Neural crest cell (in vitro differentiated cells): ENCODE measurements around the gene ADGRG2. TPM values are rescaled to one million over a fixed set of nuclear protein-coding genes. Genes with fewer than 3 reads are reported as not detected.

ENCODE experiments used
- DNase-seq: peaks from one replicate; pipeline ENCODE4 v3.0.0; 2021; ENCODE audit warnings: low read depth, mixed read lengths, low spot score
- H3K27ac Mint-ChIP-seq: one replicate; pipeline ENCODE4 v1.8.0; 2021; ENCODE audit warnings: mild to moderate bottlenecking, mixed read lengths; ENCODE audit not compliant: unreplicated experiment
- H3K27me3 Mint-ChIP-seq: 2 replicates; pipeline ENCODE4 v1.8.0; 2021; ENCODE audit warnings: low read depth, mild to moderate bottlenecking, mixed read lengths
- H3K36me3 Mint-ChIP-seq: 2 replicates; pipeline ENCODE4 v1.8.0; 2021; ENCODE audit warnings: low read depth, mild to moderate bottlenecking, mixed read lengths
- H3K4me1 Mint-ChIP-seq: 2 replicates; pipeline ENCODE4 v1.8.0; 2021; ENCODE audit warnings: mixed read lengths
- H3K4me3 Mint-ChIP-seq: one replicate; pipeline ENCODE4 v1.8.0; 2021; ENCODE audit warnings: mild to moderate bottlenecking, mixed read lengths
- H3K9me3 Mint-ChIP-seq: 2 replicates; pipeline ENCODE4 v1.8.0; 2021; ENCODE audit warnings: mixed read lengths
- total RNA-seq: library from RNA; stranded (reverse); gene quantifications from 2 replicates; pipeline ENCODE4 v1.2.1, GENCODE V29; 2021
- TF ChIP-seq, protein P1 (sequence below): fragments of 200-600 bp; sonication (generic); conservative IDR thresholded peaks from 2 replicates; pipeline ENCODE4 v1.5.0; 2021; ENCODE audit warnings: antibody characterized with exemption, mild to moderate bottlenecking

The ADGRG2 gene
- total RNA-seq, 1 donor from 2014 or later = 0.21 TPM

GRCh38 chrX:19065535-19065934, 56.7 kb downstream of the ADGRG2 start:
- Mint-ChIP-seq H3K9me3 (peaks cover 4% of the 10 kb centered on the region), H3K4me1 (no peaks in the 10 kb centered on the region), H3K36me3 (peaks cover 2% of the 10 kb centered on the region), H3K4me3 (no peak overlapping the region), H3K27me3 (no peaks in the 10 kb centered on the region), H3K27ac (no peak overlapping the region)
- no peak for DNase-seq
- TF ChIP-seq, protein P1, sequence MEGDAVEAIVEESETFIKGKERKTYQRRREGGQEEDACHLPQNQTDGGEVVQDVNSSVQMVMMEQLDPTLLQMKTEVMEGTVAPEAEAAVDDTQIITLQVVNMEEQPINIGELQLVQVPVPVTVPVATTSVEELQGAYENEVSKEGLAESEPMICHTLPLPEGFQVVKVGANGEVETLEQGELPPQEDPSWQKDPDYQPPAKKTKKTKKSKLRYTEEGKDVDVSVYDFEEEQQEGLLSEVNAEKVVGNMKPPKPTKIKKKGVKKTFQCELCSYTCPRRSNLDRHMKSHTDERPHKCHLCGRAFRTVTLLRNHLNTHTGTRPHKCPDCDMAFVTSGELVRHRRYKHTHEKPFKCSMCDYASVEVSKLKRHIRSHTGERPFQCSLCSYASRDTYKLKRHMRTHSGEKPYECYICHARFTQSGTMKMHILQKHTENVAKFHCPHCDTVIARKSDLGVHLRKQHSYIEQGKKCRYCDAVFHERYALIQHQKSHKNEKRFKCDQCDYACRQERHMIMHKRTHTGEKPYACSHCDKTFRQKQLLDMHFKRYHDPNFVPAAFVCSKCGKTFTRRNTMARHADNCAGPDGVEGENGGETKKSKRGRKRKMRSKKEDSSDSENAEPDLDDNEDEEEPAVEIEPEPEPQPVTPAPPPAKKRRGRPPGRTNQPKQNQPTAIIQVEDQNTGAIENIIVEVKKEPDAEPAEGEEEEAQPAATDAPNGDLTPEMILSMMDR = no peak

GRCh38 chrX:19064175-19064574, 58.1 kb downstream of the ADGRG2 start:
- Mint-ChIP-seq H3K36me3 (peaks cover 2% of the 10 kb centered on the region), H3K27me3 (no peaks in the 10 kb centered on the region), H3K4me3 (no peak overlapping the region), H3K9me3 (peaks cover 4% of the 10 kb centered on the region), H3K27ac (no peak overlapping the region), H3K4me1 (no peaks in the 10 kb centered on the region)
- DNase-seq = no peak
- TF ChIP-seq, protein P1 = no peak

DNA sequence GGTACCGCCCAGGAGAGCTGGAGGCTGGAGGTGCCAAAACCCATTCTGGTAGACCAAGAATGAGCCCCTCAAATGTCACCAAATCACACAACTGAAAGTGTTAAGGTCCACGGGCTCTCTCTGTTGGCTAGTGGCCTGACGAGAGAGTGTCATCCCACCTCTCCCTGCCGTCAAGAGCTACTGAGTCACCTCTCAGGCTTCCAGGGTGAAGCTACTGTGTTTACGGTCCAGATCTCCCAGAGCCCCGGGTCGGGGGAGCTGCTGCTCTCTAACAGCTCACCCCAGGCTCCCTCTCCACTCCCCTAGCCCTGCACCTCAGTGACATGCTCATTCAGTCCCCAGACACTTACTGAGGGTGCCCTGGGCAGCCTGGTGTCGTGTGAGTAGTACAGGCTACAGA, 59.2 kb downstream of the ADGRG2 start:
- Mint-ChIP-seq H3K27me3 (no peaks in the 10 kb centered on the region), H3K9me3 (peaks cover 4% of the 10 kb centered on the region), H3K36me3 (peaks cover 2% of the 10 kb centered on the region), H3K27ac (no peak overlapping the region), H3K4me1 (no peaks in the 10 kb centered on the region), H3K4me3 (no peak overlapping the region)
- DNase-seq = no peak
- TF ChIP-seq, protein P1 = no peak

- Mint-ChIP-seq H3K9me3 (peaks cover 7% of the 10 kb centered on the region), H3K27me3 (no peaks in the 10 kb centered on the region), H3K4me1 (no peaks in the 10 kb centered on the region), H3K27ac (no peak overlapping the region), H3K4me3 (no peak overlapping the region), H3K36me3 (peaks cover 5% of the 10 kb centered on the region)
- TF ChIP-seq, protein P1 = no peak
- DNase-seq = no peak
These were observed 63.2 kb downstream of the ADGRG2 start for GRCh38 chrX:19059067-19059466.

DNA sequence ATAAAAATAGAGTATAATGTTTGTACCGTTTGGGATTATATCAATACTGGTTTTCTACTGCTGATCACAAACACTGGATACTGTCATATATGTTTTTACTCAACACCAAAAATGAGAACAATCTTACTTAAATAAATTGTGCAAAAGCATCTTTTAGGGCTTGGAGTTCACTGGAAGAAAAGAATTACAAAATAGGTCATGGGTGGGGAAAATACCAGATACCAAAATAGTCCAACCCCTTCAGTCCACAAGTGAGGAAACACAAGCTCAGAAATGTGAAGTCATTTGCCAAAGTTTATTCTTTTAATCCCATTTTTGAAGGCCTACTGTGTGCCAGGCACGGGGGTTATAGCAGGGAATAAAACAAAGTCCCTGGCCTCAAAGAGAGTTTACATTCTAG, 64.4 kb downstream of the ADGRG2 start:
- Mint-ChIP-seq H3K4me3 (no peak overlapping the region), H3K27ac (no peak overlapping the region), H3K36me3 (peaks cover 5% of the 10 kb centered on the region), H3K27me3 (no peaks in the 10 kb centered on the region), H3K9me3 (peaks cover 7% of the 10 kb centered on the region), H3K4me1 (no peaks in the 10 kb centered on the region)
- DNase-seq = no peak
- TF ChIP-seq, protein P1 = no peak

- Mint-ChIP-seq H3K36me3 (no peaks in the 10 kb centered on the region), H3K27ac (no peak overlapping the region), H3K4me1 (no peaks in the 10 kb centered on the region), H3K9me3 (no peaks in the 10 kb centered on the region), H3K4me3 (no peak overlapping the region), H3K27me3 (no peaks in the 10 kb centered on the region)
- TF ChIP-seq, protein P1 = no peak
- DNase-seq = no peak
These were observed 73.2 kb downstream of the ADGRG2 start for GRCh38 chrX:19049110-19049509.
